Stimulated activated naive CD8-positive, alpha-beta T cell treated with anti-CD3 and anti-CD28 coated beads, Interleukin-15, Interleukin-2, amounts not matched to agents 100 U/mL and 50 U/mL, for 24 hours (primary cell): ENCODE data around the gene ALPI.

Source experiments
- ATAC-seq: fragments of 150-1000 bp; cut with Tn5 transposase; one replicate; pipeline ENCODE4 v1.10.0; 2021
- DNase-seq: peaks from one replicate; pipeline ENCODE4 v3.0.0; 2021

ALPI gene

GRCh38 chr2:232485348-232485756 lies 29.4 kb downstream of the ALPI start:
- ATAC-seq (no peak), DNase-seq (peak; percentile 3)

GRCh38 chr2:232485757-232486557 lies 30.0 kb downstream of the ALPI start:
- DNase-seq (no peak), ATAC-seq (no peak)

DNA sequence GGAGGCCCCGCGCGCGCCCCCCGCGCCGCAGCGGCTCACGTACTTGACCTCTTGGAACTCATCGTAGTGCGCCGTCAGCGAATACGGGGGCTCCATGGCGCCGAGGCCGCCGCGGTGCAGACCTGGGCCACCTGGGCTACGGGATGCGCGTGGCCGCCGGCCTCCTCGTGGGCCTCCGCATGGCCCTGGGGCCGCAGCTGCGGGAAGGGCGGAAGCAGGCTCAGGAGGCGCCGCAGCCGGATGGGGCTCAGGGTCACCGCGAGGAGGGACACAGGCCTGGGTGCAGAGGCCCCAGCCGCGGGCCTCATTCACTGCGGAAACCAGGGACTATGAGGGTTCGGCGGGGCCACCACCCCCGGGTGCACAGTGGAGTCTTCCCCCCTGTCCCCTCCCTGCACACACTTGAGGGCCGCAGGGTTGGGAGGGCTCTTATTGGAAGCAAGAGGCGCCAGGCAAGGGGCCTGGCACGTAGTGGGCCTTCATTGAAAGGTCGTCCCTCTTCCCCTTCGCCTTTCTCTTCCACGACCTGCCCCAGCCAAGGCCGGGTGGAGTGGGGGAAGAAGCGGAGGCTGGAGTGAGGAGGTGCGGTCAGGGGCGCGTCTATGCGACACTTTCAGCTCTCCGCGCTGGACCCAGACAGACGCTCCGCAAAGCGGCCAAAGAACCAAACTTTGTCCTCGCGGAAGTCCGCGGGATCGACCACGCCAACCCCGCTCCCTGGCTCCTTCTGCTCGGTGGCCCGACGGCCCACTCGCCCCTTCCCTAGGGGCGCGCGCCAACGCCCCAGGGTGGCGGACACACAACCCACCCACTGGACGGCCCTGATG lies 30.8 kb downstream of the ALPI start:
- ATAC-seq (no peak), DNase-seq (no peak)

GRCh38 chr2:232487385-232488096 lies 31.6 kb downstream of the ALPI start, which contains the start of gene ECEL1:
TSS of gene ECEL1 (minus strand) at chr2:232487834. CDS start at chr2:232486653, 1,181 bp downstream.
- no peak for DNase-seq
- no peak for ATAC-seq

DNA sequence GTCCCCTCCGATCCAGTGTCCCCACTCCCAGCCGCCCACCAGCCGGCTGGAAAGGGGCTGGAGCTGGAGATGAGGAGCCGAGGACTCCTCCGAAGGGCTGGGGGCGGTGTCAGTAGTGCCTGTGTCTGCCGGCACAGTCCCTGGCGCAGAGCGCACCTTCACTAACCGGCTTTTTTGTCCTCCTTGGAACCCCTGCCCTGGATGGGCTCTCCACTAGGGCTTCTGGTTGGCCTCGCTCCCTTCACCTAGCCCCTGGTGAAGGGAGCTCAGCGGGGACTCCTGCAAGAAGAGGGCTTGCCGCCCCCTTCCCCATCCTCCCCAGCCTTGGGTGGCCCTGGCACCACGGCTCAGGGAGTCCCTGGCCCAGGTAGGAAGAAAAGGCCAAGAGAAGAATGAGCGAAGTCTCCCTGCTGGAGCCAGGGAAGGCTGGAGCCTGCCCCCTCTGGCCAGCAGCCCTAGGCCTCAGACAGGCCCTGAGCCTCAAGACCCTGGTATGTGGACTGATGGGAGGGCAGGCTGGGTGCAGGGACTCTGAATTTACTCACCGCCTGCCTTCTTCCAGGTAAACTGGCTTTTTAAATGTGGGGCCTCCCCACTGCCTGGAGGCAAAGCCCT lies 32.3 kb downstream of the ALPI start:
- ATAC-seq (no peak), DNase-seq (no peak)

DNA sequence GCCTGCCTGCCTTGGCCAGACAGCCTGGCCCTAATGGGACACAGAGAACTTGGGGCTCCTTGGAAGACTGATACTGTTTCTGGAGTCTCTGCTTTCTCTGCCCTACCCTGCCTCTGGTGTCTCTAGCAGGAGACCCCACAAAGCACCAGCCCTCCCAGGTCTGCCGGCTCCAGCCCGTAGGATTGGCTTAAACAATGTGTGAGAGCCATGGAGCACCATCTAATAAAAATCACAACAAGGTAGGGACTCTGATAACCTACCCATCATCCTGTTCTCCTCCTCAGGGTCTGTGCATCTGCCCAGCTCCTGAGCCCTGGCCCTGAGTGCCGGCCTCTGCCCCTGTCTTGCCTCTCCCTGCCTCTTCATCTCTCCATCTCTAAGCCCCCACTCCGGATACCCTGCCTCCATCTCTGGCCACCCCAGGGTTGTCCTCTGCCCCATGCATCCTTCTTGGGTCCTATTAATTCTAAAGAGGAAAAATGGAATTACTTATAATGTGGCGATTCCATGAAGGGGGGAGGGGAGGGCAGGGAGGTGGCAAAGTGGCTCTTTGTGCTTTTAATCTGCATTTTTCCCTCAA lies 32.9 kb downstream of the ALPI start:
- no peak for DNase-seq
- no peak for ATAC-seq

DNA sequence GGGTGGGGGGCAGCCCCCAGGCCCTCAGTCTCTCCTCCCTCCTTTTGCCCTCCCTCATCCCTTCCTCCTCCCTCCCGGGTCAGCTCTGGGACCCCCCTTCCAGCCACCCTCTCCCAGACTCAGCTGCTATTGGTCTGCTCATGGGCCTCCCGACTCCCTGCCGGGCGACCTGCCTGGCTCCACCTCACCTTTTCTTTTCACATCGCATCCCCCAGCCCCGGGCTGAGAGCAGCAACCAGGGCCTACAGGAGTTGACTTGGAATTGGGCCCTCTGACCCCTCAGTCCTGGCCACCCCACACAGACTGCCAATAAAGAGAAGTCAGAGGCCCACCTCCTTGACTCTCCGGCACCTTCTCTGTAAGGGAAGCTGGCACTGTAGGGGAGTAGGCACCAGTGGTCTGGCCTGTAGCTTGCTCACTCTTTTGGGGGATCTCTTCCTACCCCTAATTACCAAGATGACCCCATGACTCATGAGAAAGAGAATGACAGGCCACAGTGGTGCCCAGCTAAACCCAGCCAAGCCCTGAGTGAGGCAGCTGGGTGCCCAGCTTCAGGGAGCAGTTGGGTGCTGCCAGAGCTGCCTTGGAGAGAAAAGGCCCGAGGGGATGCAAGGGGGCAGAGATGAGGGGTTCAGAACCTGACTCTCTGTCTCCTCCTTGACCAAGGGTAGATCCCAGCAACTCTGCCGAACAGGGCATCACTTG lies 33.7 kb downstream of the ALPI start:
- DNase-seq (no peak), ATAC-seq (no peak)

- ATAC-seq: no peak
- DNase-seq: no peak
These were observed 34.5 kb downstream of the ALPI start for GRCh38 chr2:232490221-232491138.

- ATAC-seq (no peak), DNase-seq (no peak)
These were observed 35.3 kb downstream of the ALPI start for GRCh38 chr2:232491139-232491780.

GRCh38 chr2:232492236-232492848 lies 36.4 kb downstream of the ALPI start:
- no peak for ATAC-seq
- DNase-seq: no peak

- no peak for ATAC-seq
- DNase-seq: no peak
These were observed 37.2 kb downstream of the ALPI start for GRCh38 chr2:232492963-232493700.

GRCh38 chr2:232493701-232494474 lies 37.9 kb downstream of the ALPI start:
- ATAC-seq: no peak
- DNase-seq: no peak

- ATAC-seq (no peak), DNase-seq (no peak)
These were observed 38.6 kb downstream of the ALPI start for GRCh38 chr2:232494542-232494941.

DNA sequence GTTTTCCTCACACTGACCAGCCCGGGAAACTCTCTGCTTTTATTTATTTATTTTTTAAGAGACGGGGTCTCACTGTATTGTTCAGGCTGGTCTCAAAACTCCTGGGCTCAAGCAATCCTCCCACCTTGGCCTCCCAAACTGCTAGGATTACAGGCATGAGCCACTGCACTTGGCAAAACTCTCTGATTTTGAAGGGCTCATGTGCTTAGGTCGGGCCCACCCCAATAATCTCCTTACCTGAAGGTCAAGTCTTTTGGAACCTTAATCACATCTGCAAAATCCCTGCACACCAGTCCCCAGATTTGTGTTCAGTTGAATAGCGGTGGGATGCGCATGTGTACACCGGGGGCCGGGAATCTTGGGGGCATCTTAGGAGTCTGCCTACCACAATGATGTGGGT lies 39.3 kb downstream of the ALPI start:
- DNase-seq (no peak), ATAC-seq (no peak)

DNA sequence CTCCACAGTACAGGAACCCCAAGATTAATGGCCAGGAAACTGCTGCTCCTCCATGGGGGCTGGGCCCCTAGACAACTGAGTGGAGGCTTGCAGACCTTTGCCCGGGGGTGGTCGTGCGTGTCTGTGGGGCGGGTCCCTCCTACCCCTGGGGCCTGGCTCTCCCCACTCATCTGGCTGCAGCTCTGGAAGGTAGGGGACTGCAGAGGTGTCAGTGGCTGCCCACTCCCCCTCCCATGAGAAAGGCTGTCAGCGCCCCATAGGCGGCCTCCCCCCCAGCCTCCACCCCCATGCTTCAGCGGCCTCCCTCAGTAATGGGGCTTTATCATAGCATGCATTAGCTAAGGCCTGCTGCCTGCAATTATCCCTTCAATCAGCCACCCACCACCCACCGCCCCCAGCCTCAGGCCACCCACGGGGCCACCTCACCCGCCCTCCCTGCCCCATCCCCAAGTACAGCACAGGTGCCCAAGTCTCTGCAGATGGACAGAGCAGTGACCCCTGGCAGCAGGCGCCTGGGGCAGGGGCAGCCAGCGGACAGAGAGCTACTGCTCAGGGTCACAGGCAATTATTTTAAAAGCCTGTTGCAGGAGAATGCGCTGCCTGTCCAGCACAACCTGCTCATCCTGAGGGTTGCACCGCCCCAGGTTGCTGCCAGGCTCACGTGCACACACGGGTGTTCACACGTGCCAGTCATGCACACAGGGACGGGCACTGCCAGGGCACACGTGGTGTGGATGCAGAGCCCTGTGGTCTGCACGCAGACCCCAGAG lies 40.7 kb downstream of the ALPI start:
- ATAC-seq (no peak), DNase-seq (no peak)

DNA sequence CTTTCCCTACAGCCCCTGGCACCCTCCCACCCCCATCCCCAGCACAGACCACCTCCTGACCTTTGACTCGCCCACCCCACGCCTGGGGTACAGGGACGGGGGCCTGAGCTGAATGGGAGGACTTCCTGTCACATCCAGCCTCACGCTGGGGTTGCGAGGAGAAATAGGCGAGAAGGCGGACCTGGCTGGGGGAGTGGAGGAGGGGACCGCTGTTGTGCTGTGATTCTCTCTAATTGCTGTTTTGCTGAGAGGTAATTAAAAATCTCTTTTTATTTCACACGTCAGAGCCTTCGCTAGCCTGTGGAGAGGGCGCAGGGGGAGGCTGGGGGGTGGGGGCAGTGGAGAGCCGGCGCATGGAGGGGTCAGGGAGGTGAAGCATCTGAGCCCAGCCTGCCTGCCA lies 41.4 kb downstream of the ALPI start:
- DNase-seq: no peak
- ATAC-seq: no peak

- ATAC-seq (no peak), DNase-seq (no peak)
These were observed 42.5 kb downstream of the ALPI start for GRCh38 chr2:232498452-232498851.
